GM06990 (cell line): ENCODE measurements around the gene SLC27A3.

Source experiments
- DNase-seq: peaks from one replicate; pipeline ENCODE4 v3.0.0-alpha.2; 2011; ENCODE audit not compliant: insufficient read length; ENCODE audit errors: extremely low read depth
- H3K27me3 ChIP-seq: replicated peaks from 2 replicates; pipeline ENCODE4 v1.6.0; 2011; ENCODE audit warnings: low read length; ENCODE audit not compliant: control insufficient read depth, insufficient read depth
- H3K36me3 ChIP-seq: 2 replicates; pipeline ENCODE4 v1.5.1; 2011; ENCODE audit warnings: low read length; ENCODE audit not compliant: control insufficient read depth, insufficient read depth
- H3K4me3 ChIP-seq: replicated peaks from 2 replicates; pipeline ENCODE4 v1.5.1; 2011; ENCODE audit warnings: low read depth, mild to moderate bottlenecking, control low read depth, low read length
- TF ChIP-seq, protein P1 (sequence below): IDR thresholded peaks from 2 replicates; pipeline ENCODE4 v1.5.1; 2011; ENCODE audit warnings: low read length, control low read depth, mild to moderate bottlenecking, inconsistent platforms; ENCODE audit not compliant: insufficient read depth, poor library complexity, severe bottlenecking

SLC27A3 gene, protein sequence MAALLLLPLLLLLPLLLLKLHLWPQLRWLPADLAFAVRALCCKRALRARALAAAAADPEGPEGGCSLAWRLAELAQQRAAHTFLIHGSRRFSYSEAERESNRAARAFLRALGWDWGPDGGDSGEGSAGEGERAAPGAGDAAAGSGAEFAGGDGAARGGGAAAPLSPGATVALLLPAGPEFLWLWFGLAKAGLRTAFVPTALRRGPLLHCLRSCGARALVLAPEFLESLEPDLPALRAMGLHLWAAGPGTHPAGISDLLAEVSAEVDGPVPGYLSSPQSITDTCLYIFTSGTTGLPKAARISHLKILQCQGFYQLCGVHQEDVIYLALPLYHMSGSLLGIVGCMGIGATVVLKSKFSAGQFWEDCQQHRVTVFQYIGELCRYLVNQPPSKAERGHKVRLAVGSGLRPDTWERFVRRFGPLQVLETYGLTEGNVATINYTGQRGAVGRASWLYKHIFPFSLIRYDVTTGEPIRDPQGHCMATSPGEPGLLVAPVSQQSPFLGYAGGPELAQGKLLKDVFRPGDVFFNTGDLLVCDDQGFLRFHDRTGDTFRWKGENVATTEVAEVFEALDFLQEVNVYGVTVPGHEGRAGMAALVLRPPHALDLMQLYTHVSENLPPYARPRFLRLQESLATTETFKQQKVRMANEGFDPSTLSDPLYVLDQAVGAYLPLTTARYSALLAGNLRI

DNA sequence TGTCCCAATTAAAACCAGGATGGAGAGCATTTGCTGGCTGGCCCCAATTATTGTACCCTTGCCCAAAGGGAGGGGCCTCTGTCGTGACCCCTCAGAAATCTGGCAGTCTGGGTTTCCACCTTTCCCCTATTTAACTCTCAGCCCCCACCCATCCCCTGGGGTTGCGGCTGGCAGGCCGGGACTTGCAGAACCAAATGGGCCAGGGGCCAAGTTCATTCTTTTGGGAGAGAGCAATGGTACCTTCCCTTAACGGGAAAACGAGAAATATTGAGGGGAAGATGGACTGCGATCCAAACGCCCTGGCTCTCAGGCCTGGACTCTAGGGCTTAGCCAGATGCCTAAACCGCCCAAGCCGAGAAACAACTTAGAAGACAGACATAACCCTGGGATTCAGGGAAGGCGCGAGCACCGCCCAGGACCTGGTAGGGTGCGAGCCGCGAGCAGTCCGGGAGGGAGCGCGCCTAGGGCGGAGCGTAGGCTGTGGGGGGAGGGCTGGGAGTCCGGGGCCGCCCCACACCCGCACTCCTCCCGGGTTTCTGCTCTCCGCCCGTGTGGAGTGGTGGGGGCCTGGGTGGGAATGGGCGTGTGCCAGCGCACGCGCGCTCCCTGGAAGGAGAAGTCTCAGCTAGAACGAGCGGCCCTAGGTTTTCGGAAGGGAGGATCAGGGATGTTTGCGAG is at the start of gene SLC27A3:
SLC27A3 (plus strand) TSS at position 628 of the 678 bp plus-strand sequence. CDS start 91 bp downstream, outside the sequence.
- Histone ChIP-seq H3K36me3 (peaks cover 23% of the 10 kb centered on the region), H3K4me3 (peak within 1 kb of the TSS; percentile 67), H3K27me3 (no peaks in the 10 kb centered on the region)
- DNase-seq: no peak
- TF ChIP-seq, protein P1, sequence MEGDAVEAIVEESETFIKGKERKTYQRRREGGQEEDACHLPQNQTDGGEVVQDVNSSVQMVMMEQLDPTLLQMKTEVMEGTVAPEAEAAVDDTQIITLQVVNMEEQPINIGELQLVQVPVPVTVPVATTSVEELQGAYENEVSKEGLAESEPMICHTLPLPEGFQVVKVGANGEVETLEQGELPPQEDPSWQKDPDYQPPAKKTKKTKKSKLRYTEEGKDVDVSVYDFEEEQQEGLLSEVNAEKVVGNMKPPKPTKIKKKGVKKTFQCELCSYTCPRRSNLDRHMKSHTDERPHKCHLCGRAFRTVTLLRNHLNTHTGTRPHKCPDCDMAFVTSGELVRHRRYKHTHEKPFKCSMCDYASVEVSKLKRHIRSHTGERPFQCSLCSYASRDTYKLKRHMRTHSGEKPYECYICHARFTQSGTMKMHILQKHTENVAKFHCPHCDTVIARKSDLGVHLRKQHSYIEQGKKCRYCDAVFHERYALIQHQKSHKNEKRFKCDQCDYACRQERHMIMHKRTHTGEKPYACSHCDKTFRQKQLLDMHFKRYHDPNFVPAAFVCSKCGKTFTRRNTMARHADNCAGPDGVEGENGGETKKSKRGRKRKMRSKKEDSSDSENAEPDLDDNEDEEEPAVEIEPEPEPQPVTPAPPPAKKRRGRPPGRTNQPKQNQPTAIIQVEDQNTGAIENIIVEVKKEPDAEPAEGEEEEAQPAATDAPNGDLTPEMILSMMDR: no peak

DNA sequence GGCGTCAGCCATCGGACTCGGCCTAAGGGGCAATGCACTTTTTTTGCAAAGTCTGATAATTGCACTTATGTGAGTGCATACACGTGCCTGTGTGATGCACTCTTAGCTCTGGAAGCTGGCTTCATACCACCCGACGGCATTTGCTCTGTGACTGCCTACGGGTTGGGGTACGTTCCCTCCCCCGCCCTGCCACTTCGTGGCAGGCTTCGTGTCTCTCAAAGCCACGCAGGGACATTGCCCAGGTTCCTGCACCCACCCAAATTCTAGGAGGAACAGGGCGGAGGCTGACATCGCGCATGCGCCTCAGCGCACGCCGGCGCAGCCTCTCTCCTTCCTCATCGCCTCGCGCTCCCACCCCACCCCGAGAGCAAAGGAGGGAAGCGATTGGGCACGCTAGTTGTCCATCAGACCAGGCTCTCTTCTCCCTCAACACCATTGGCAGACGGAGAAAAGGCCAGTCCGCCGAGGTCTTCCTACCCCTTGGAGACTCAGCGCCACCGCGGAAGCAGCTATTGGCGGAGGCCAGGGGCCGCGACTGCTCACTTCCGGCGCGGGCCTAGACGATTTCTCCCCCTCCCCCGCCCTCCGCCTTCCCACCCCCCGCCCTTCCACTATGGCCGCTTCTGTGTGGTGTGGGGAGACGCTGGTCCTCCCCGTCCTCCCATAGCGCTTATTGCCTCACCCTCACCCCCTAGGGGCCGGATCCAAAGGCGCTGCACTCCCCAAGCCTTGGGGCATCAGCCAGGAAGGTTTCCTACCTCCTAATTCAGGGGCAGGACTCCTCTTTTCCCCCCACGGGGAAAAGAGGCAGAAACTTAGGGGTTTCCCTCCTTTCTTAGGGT is 47.5 kb upstream of the SLC27A3 start, which contains the start of gene INTS3:
INTS3 (plus strand) TSS at position 588 of the 842 bp plus-strand sequence. CDS start 585 bp downstream, outside the sequence.
- H3K36me3 ChIP-seq: no peaks in the 10 kb centered on the region
- TF ChIP-seq, protein P1: no peak
- peak within 1 kb of the TSS; percentile 81 for H3K4me3 ChIP-seq
- H3K27me3 ChIP-seq: no peaks in the 10 kb centered on the region
- peak; percentile 99 for DNase-seq

DNA sequence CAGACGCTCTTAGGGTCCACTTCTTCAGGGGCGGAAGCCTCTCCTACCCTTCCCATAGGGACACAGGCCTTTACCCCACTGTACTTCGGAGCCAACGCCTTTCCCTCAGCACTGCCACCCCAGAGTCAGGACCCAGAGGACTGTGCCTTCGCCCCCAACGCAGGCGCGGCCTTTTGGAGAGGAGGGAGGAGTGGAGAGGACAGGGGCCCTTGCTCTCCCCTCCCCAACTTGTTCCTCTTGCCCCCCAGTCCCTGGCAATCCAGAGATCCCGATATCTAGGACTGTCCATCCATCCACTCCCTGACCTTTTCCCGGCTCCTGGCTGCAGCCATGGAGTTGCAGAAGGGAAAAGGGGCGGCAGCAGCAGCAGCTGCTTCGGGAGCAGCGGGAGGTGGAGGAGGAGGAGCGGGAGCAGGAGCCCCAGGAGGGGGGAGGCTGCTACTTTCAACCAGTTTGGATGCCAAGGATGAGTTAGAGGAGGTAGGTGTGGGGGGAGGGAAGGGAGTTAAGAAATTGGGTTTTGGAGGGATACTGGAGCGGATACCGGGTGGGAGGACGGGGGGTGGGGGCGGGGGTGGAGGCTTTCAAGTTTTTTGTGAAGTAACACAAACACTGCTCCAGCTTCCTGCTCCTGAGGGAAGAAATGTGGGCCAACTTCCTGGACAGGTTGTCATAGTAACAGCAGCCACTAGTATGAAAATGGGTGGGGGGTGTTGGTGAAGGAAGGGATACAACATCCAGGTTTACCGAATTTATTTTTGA is 46.7 kb upstream of the SLC27A3 start:
- Histone ChIP-seq H3K4me3 (peak overlapping the region; percentile 81), H3K36me3 (no peaks in the 10 kb centered on the region), H3K27me3 (no peaks in the 10 kb centered on the region)
- DNase-seq: no peak
- TF ChIP-seq, protein P1: no peak

DNA sequence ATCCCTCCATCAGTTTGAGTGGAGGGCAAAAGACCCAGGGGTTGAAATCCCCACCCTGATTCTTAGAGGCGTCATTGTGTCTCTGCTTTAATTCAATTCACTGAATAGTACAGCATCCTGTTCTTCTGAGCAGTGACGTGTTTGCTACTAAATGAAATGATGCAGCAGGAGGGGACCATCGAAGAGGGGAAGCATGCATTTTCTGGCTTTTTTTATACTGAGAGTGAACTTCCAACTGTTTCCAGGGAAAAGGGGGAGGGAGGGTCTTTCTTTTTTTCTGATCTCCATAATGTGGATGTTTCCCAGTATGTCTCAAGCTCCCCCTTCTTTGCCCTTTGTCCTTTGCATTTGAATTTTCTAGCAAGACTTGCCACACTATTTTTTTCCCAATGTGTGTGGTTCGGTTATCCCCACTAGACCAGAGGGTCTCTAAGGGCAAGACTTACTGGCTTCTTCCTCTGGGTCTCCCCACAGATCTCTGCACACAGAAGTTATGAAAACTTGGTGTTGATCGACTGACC is 44.7 kb upstream of the SLC27A3 start:
- Histone ChIP-seq H3K4me3 (peak overlapping the region; percentile 22; the same call in 1 of the 2 replicates), H3K27me3 (no peaks in the 10 kb centered on the region), H3K36me3 (no peaks in the 10 kb centered on the region)
- TF ChIP-seq, protein P1: no peak
- no peak for DNase-seq

DNA sequence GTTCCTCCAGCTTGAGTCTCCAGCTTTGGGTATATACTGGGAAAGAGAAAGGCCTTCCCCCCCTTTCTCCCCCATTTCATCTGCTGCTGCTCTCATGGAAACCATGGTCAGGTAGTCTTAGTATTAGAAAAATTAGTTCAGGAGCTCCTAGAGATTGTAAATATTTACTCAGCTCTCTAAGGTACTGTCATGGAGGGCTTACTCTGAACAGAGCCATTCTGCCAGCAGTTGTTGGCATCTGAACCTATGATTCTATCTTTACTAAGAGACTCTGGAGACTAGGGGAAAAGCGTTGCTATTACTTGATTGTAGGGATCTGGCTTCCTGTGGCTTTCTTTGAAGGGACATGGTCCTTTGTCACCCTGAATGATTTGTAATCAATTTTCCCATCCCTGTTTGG is 41.2 kb upstream of the SLC27A3 start:
- TF ChIP-seq, protein P1: no peak
- DNase-seq: no peak
- no peaks in the 10 kb centered on the region; the same call in 1 of the 2 replicates for H3K36me3 ChIP-seq
- no peaks in the 10 kb centered on the region for H3K27me3 ChIP-seq
- H3K4me3 ChIP-seq: no peak overlapping the region
